ENCODE measurements around the gene PRDM8.

GRCh38 chr4:80206521-80207171, 9.3 kb downstream of the PRDM8 start:
- TF ChIP-seq CTCF (IDR thresholded peaks at IDR 0.05) (no peak), EZH2 (IDR thresholded peaks at IDR 0.05; ENCODE audit: borderline replicate concordance, insufficient read depth, low read depth, low read length, poor library complexity, severe bottlenecking) (no peak)
